A673 (cell line): ENCODE data around the gene SND1. TPM values are rescaled to one million over a fixed set of nuclear protein-coding genes. Genes with fewer than 3 reads are reported as not detected.

Experiments used
- BruUV-seq: library from RNA; stranded (reverse); fragments of 400-500 nt; replicated peaks from 2 replicates; lab custom pipeline; 2021; lab: Mats Ljungman, UMichigan
- CTCF ChIA-PET: fragments of 300-600 bp; sonication (Branson Sonifier 250); formaldehyde crosslinking; loops from one replicate; lab custom pipeline; 2022; ENCODE audit warnings: antibody characterized with exemption; lab: Charles Lee
- POLR2A ChIA-PET: fragments of 300-600 bp; sonication (Branson Sonifier 250); formaldehyde crosslinking; loops from one replicate; lab custom pipeline; 2022; ENCODE audit warnings: antibody characterized with exemption; ENCODE audit not compliant: low non-redundant PET; lab: Charles Lee
- DNase-seq: peaks from one replicate; pipeline ENCODE4 v3.0.0-alpha.2; 2015; ENCODE audit warnings: low spot score
- H3K27ac ChIP-seq: fragments of 200-600 bp; sonication (generic); 2 replicates; pipeline ENCODE4 v1.5.1; 2016; ENCODE audit warnings: mixed run types, low read depth, mild to moderate bottlenecking, mixed read lengths, antibody characterized with exemption, low read length; ENCODE audit not compliant: poor library complexity, severe bottlenecking
- H3K27me3 ChIP-seq: fragments of 200-600 bp; sonication (generic); replicated peaks from 2 replicates; pipeline ENCODE4 v1.6.1; 2017; ENCODE audit warnings: mixed run types, low read depth, mild to moderate bottlenecking, mixed read lengths, antibody characterized with exemption, low read length; ENCODE audit not compliant: insufficient read depth, poor library complexity
- H3K36me3 ChIP-seq: fragments of 200-600 bp; sonication (generic); 2 replicates; pipeline ENCODE4 v1.6.1; 2016; ENCODE audit warnings: mixed run types, mild to moderate bottlenecking, mixed read lengths, antibody characterized with exemption, low read length; ENCODE audit not compliant: insufficient read depth, poor library complexity, severe bottlenecking
- H3K4me1 ChIP-seq: fragments of 200-600 bp; sonication (generic); 2 replicates; pipeline ENCODE4 v1.6.1; 2017; ENCODE audit warnings: mixed run types, mild to moderate bottlenecking, mixed read lengths, antibody characterized with exemption, low read length; ENCODE audit not compliant: insufficient read depth, poor library complexity, severe bottlenecking
- H3K4me3 ChIP-seq: fragments of 200-600 bp; sonication (generic); 2 replicates; pipeline ENCODE4 v1.5.1; 2016; ENCODE audit warnings: low read depth, mixed run types, mild to moderate bottlenecking, mixed read lengths, low read length; ENCODE audit not compliant: poor library complexity, severe bottlenecking
- H3K9me3 ChIP-seq: fragments of 200-600 bp; sonication (generic); 2 replicates; pipeline ENCODE4 v1.6.1; 2016; ENCODE audit warnings: mixed run types, low read depth, mild to moderate bottlenecking, mixed read lengths, antibody characterized with exemption, low read length; ENCODE audit not compliant: poor library complexity, severe bottlenecking
- EZH2 ChIP-seq: fragments of 200-600 bp; sonication (generic); IDR thresholded peaks from 2 replicates; pipeline ENCODE4 v1.6.1; 2017; ENCODE audit warnings: borderline replicate concordance, low read depth, mild to moderate bottlenecking, mixed read lengths, antibody characterized with exemption, low read length; ENCODE audit not compliant: poor library complexity, severe bottlenecking
- intact Hi-C: fragments of 100-400 bp; cut with micrococcal nuclease; formaldehyde crosslinking; loops from one replicate; pipeline ENCODE4 v1.10.0; 2022; ENCODE audit not compliant: unreplicated experiment
- total RNA-seq: library from RNA; stranded (reverse); gene quantifications from 2 replicates; pipeline ENCODE4 v1.2.3, GENCODE V29; 2021
- TF ChIP-seq, protein P1 (sequence below): fragments of 300-800, 200-600 bp; sonication (generic); conservative IDR thresholded peaks from 2 replicates; pipeline ENCODE4 v1.5.1; 2017; ENCODE audit warnings: low read depth, mild to moderate bottlenecking, antibody characterized with exemption, low read length, moderate library complexity, mixed read lengths

Gene SND1
- total RNA-seq, 1 experiment from 2014 or later = 177 TPM

DNA sequence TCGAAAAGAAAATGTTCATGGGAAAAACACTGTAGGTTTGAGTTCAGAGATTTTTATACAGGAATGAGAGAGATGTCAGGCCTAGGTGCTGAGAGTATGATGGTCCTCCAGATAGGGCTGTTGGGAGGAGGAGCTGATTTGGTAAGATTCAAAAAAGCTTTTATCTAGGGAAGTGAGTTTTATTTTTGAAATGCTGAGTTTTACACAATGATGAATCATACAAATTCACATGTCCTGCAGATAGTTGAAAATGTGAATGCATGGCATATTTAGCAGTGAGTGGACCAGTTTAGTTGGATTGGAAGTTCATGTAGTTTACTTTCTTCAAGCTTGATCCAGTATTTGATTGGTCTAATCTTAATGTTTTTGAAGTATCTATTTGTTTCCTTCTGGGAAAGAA is 224.4 kb downstream of the SND1 start:
- Histone ChIP-seq H3K9me3 (no peaks in the 10 kb centered on the region), H3K27me3 (no peaks in the 10 kb centered on the region), H3K27ac (no peak overlapping the region), H3K36me3 (no peaks in the 10 kb centered on the region), H3K4me1 (no peaks in the 10 kb centered on the region), H3K4me3 (no peak overlapping the region)
- DNase-seq = no peak
- BruUV-seq = no TSS peak
- POLR2A ChIA-PET = no interaction called here
- CTCF ChIA-PET = no interaction called here
- TF ChIP-seq EZH2 = no peak
- TF ChIP-seq, protein P1, sequence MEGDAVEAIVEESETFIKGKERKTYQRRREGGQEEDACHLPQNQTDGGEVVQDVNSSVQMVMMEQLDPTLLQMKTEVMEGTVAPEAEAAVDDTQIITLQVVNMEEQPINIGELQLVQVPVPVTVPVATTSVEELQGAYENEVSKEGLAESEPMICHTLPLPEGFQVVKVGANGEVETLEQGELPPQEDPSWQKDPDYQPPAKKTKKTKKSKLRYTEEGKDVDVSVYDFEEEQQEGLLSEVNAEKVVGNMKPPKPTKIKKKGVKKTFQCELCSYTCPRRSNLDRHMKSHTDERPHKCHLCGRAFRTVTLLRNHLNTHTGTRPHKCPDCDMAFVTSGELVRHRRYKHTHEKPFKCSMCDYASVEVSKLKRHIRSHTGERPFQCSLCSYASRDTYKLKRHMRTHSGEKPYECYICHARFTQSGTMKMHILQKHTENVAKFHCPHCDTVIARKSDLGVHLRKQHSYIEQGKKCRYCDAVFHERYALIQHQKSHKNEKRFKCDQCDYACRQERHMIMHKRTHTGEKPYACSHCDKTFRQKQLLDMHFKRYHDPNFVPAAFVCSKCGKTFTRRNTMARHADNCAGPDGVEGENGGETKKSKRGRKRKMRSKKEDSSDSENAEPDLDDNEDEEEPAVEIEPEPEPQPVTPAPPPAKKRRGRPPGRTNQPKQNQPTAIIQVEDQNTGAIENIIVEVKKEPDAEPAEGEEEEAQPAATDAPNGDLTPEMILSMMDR = no peak
- intact Hi-C loops = no loop called here

DNA sequence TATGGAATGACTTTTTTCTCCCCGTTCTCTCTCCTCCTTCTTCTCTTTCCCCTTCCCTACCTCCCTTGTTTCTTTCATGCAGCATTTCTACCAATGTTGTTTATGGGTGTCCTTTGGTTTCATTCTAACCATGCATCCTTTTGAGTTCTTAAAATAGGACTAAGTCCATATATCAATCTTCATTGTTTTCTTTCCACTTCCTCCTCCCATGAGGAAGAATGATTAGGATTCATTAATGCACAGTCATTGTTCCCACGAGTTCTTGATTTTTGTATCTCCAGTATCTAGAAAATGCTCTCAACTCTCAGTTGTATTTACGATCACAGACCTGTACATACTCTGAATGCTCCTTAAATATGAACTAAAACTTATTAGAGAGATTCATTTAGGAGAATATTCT is 226.0 kb downstream of the SND1 start:
- no peaks in the 10 kb centered on the region for H3K9me3 ChIP-seq
- no peak for DNase-seq
- TF ChIP-seq, protein P1 = no peak
- TF ChIP-seq EZH2 = no peak
- no peaks in the 10 kb centered on the region for H3K36me3 ChIP-seq
- H3K27ac ChIP-seq = no peak overlapping the region
- POLR2A ChIA-PET = no interaction called here
- H3K4me1 ChIP-seq = no peaks in the 10 kb centered on the region
- no peaks in the 10 kb centered on the region for H3K27me3 ChIP-seq
- H3K4me3 ChIP-seq = no peak overlapping the region
- intact Hi-C loops = no loop called here
- no TSS peak for BruUV-seq
- CTCF ChIA-PET = no interaction called here

DNA sequence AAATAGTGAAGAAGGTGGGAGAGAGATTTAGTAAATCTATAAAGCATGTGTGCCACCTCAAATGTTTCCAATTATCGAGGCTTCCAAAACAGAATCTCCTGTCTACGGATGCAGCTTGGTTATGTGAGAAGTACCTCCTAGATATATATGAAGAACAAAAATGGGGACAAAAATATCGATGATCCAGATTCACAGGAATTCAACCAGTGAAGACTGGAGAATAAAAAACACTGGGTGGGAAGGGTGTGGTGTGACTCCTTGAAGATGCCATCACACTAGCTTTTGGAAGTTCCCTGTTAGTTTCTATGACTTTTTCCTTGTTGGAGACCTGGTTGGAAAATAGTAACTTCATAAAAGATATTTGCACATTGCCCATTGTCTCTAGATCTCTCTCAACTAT is 226.8 kb downstream of the SND1 start:
- intact Hi-C loops = no loop called here
- no peaks in the 10 kb centered on the region for H3K4me1 ChIP-seq
- POLR2A ChIA-PET = no interaction called here
- BruUV-seq = no TSS peak
- DNase-seq = no peak
- CTCF ChIA-PET = interaction anchor here (0.6 kb wide), 1 partner anchor 150 kb away, joined by 3 read pairs; no protein-coding TSS in a partner anchor
- no peak overlapping the region for H3K27ac ChIP-seq
- no peaks in the 10 kb centered on the region for H3K27me3 ChIP-seq
- H3K4me3 ChIP-seq = no peak overlapping the region
- no peaks in the 10 kb centered on the region for H3K36me3 ChIP-seq
- no peaks in the 10 kb centered on the region for H3K9me3 ChIP-seq
- TF ChIP-seq EZH2 = no peak
- TF ChIP-seq, protein P1 = no peak
